Naive B cell (primary cell): ENCODE data around the gene RABGAP1L. TPM values are rescaled to one million over a fixed set of nuclear protein-coding genes. Genes with fewer than 3 reads are reported as not detected.
A peak's percentile ranks its signal among the peaks of the same experiment; 100 is the strongest.

Experiments
- ATAC-seq, 2 donors: fragments of 150-1000 bp; cut with Tn5 transposase; 2 replicates each; pipeline ENCODE4 v1.10.0; 2021; ENCODE audit warnings: low read depth in 2 of 2, mild to moderate bottlenecking in 2 of 2, moderate library complexity in 2 of 2
- DNase-seq: peaks from one replicate; pipeline ENCODE4 v3.0.0; 2022
- H3K27ac Mint-ChIP-seq, 6 donors: one replicate each; pipeline ENCODE4 v1.8.0; 2020 to 2022; ENCODE audit warnings: mild to moderate bottlenecking in 6 of 6, mixed read lengths in 6 of 6, moderate library complexity in 5 of 6, inconsistent platforms in 2 of 6
- H3K27me3 Mint-ChIP-seq, 3 donors: one replicate each; pipeline ENCODE4 v1.8.0; 2021 to 2022; ENCODE audit warnings: mixed read lengths in 3 of 3, mild to moderate bottlenecking in 1 of 3
- H3K36me3 Mint-ChIP-seq, 2 donors: one replicate each; pipeline ENCODE4 v1.8.0; 2020 to 2022; ENCODE audit warnings: mixed read lengths in 2 of 2, inconsistent platforms in 1 of 2, mild to moderate bottlenecking in 1 of 2
- H3K4me1 Mint-ChIP-seq, 3 donors: one replicate each; pipeline ENCODE4 v1.8.0; 2020 to 2022; ENCODE audit warnings: mixed read lengths in 3 of 3, inconsistent platforms in 1 of 3, mild to moderate bottlenecking in 1 of 3, moderate library complexity in 1 of 3
- H3K4me3 Mint-ChIP-seq, 8 donors: one replicate each; pipeline ENCODE4 v1.8.0; 2020 to 2022; ENCODE audit warnings: mild to moderate bottlenecking in 8 of 8, mixed read lengths in 8 of 8, moderate library complexity in 8 of 8, inconsistent platforms in 2 of 8
- H3K9me3 Mint-ChIP-seq, 7 donors: one replicate each; pipeline ENCODE4 v1.8.0; 2020 to 2022; ENCODE audit warnings: mixed read lengths in 7 of 7, mild to moderate bottlenecking in 5 of 7, inconsistent platforms in 2 of 7, moderate library complexity in 1 of 7
- polyA plus RNA-seq, 6 donors: library from polyadenylated mRNA; unstranded; fragments of 300-500 nt; fragmentation: Illumina TruSeq; gene quantifications; one replicate each; pipeline ENCODE4 v1.2.3, GENCODE V29; 2021; ENCODE audit warnings: low read depth in 6 of 6

Gene RABGAP1L
- polyA plus RNA-seq, 6 donors from 2014 or later, result 24.0 to 90.2 (median 79.0) TPM

GRCh38 chr1:174190691-174191199 lies 31.4 kb downstream of the RABGAP1L start:
- Mint-ChIP-seq H3K36me3 (no peaks in the 10 kb centered on the region), H3K4me1 (peaks cover 14 to 40% (median 31%) of the 10 kb centered on the region in 3 donors), H3K27ac (no peak overlapping the region), H3K4me3 (no peak overlapping the region), H3K9me3 (peaks cover 0 to 8% (median 2%) of the 10 kb centered on the region in 7 donors), H3K27me3 (no peaks in the 10 kb centered on the region)
- DNase-seq (no peak), ATAC-seq (no peak)

- ATAC-seq (no peak), DNase-seq (no peak)
- Mint-ChIP-seq H3K27me3 (no peaks in the 10 kb centered on the region), H3K27ac (peak overlapping the region in 2 of 6 donors; percentile 3 to 63), H3K4me1 (peaks cover 14 to 46% (median 36%) of the 10 kb centered on the region in 3 donors), H3K36me3 (no peaks in the 10 kb centered on the region), H3K4me3 (no peak overlapping the region), H3K9me3 (peaks cover 0 to 8% (median 2%) of the 10 kb centered on the region in 7 donors)
Measured at GRCh38 chr1:174191349-174191862, 32.1 kb downstream of the RABGAP1L start.

GRCh38 chr1:174194461-174194860 lies 35.1 kb downstream of the RABGAP1L start:
- DNase-seq (no peak), ATAC-seq (no peak)
- H3K4me1 Mint-ChIP-seq, result peaks cover 12 to 51% (median 38%) of the 10 kb centered on the region in 3 donors
- H3K27me3 Mint-ChIP-seq, result no peaks in the 10 kb centered on the region
- peak overlapping the region in 3 of 6 donors; percentile 4 to 23 (median 5) for H3K27ac Mint-ChIP-seq
- no peaks in the 10 kb centered on the region for H3K36me3 Mint-ChIP-seq
- no peaks in the 10 kb centered on the region for H3K9me3 Mint-ChIP-seq
- peak overlapping the region in 1 of 8 donors; percentile 21 for H3K4me3 Mint-ChIP-seq

GRCh38 chr1:174197088-174197487 lies 37.8 kb downstream of the RABGAP1L start:
- no peaks in the 10 kb centered on the region for H3K27me3 Mint-ChIP-seq
- peak overlapping the region in 4 of 6 donors; percentile 24 to 82 (median 34) for H3K27ac Mint-ChIP-seq
- no peak overlapping the region for H3K4me3 Mint-ChIP-seq
- ATAC-seq, result no peak
- H3K4me1 Mint-ChIP-seq, result peaks cover 0 to 31% (median 31%) of the 10 kb centered on the region in 3 donors
- no peaks in the 10 kb centered on the region for H3K9me3 Mint-ChIP-seq
- no peaks in the 10 kb centered on the region for H3K36me3 Mint-ChIP-seq
- no peak for DNase-seq

GRCh38 chr1:174197547-174197946 lies 38.2 kb downstream of the RABGAP1L start:
- Mint-ChIP-seq H3K4me1 (peaks cover 0 to 31% (median 30%) of the 10 kb centered on the region in 3 donors), H3K27ac (peak overlapping the region in 3 of 6 donors; percentile 24 to 82 (median 39)), H3K36me3 (no peaks in the 10 kb centered on the region), H3K9me3 (no peaks in the 10 kb centered on the region), H3K27me3 (no peaks in the 10 kb centered on the region), H3K4me3 (no peak overlapping the region)
- DNase-seq (no peak), ATAC-seq (no peak)

GRCh38 chr1:174198202-174198601 lies 38.9 kb downstream of the RABGAP1L start:
- Mint-ChIP-seq H3K27me3 (no peaks in the 10 kb centered on the region), H3K9me3 (no peaks in the 10 kb centered on the region), H3K4me3 (no peak overlapping the region), H3K36me3 (no peaks in the 10 kb centered on the region), H3K4me1 (peaks cover 0 to 34% (median 34%) of the 10 kb centered on the region in 3 donors), H3K27ac (peak overlapping the region in 1 of 6 donors; percentile 85)
- DNase-seq, result no peak
- ATAC-seq, result no peak

- Mint-ChIP-seq H3K4me3 (no peak overlapping the region), H3K27ac (peak overlapping the region in 2 of 6 donors; percentile 14 to 34), H3K9me3 (peaks cover 0 to 5% (median 0%) of the 10 kb centered on the region in 7 donors), H3K27me3 (no peaks in the 10 kb centered on the region), H3K36me3 (peaks cover 0 to 5% of the 10 kb centered on the region in 2 donors), H3K4me1 (peaks cover 16 to 45% (median 42%) of the 10 kb centered on the region in 3 donors)
- no peak for DNase-seq
- ATAC-seq, result no peak
Measured at GRCh38 chr1:174200746-174201145, 41.4 kb downstream of the RABGAP1L start.

GRCh38 chr1:174204697-174205308 lies 45.5 kb downstream of the RABGAP1L start:
- peak in 1 of 2 donors; percentile 18 for ATAC-seq
- Mint-ChIP-seq H3K36me3 (peaks cover 1 to 5% of the 10 kb centered on the region in 2 donors), H3K4me3 (peak overlapping the region in 1 of 8 donors; percentile 3), H3K9me3 (peaks cover 0 to 5% (median 0%) of the 10 kb centered on the region in 7 donors), H3K4me1 (peaks cover 24 to 53% (median 43%) of the 10 kb centered on the region in 3 donors), H3K27ac (peak overlapping the region in 4 of 6 donors; percentile 8 to 94 (median 38)), H3K27me3 (no peaks in the 10 kb centered on the region)
- no peak for DNase-seq

GRCh38 chr1:174206148-174206836 lies 47.0 kb downstream of the RABGAP1L start:
- peak overlapping the region in 2 of 6 donors; percentile 3 to 59 for H3K27ac Mint-ChIP-seq
- peaks cover 5 to 16% (median 9%) of the 10 kb centered on the region in 7 donors for H3K9me3 Mint-ChIP-seq
- DNase-seq (no peak), ATAC-seq (no peak)
- H3K4me3 Mint-ChIP-seq, result peak overlapping the region in 4 of 8 donors; percentile 15 to 65 (median 25)
- peaks cover 30 to 60% (median 39%) of the 10 kb centered on the region in 3 donors for H3K4me1 Mint-ChIP-seq
- H3K36me3 Mint-ChIP-seq, result peaks cover 5 to 14% of the 10 kb centered on the region in 2 donors
- H3K27me3 Mint-ChIP-seq, result no peaks in the 10 kb centered on the region

- Mint-ChIP-seq H3K4me1 (peaks cover 26 to 61% (median 36%) of the 10 kb centered on the region in 3 donors), H3K27ac (peak overlapping the region in 2 of 6 donors; percentile 36 to 45), H3K9me3 (peaks cover 8 to 23% (median 15%) of the 10 kb centered on the region in 7 donors), H3K27me3 (no peaks in the 10 kb centered on the region), H3K4me3 (no peak overlapping the region), H3K36me3 (peaks cover 5 to 14% of the 10 kb centered on the region in 2 donors)
- ATAC-seq (no peak), DNase-seq (no peak)
Measured at GRCh38 chr1:174209347-174210187, 50.2 kb downstream of the RABGAP1L start.

GRCh38 chr1:174211486-174211885 lies 52.2 kb downstream of the RABGAP1L start:
- DNase-seq, result no peak
- Mint-ChIP-seq H3K4me3 (no peak overlapping the region), H3K27ac (peak overlapping the region in 1 of 6 donors; percentile 49), H3K9me3 (peaks cover 8 to 21% (median 16%) of the 10 kb centered on the region in 7 donors), H3K4me1 (peaks cover 14 to 45% (median 22%) of the 10 kb centered on the region in 3 donors), H3K27me3 (no peaks in the 10 kb centered on the region), H3K36me3 (peaks cover 0 to 14% of the 10 kb centered on the region in 2 donors)
- ATAC-seq, result no peak

GRCh38 chr1:174215766-174216165 lies 56.4 kb downstream of the RABGAP1L start:
- H3K36me3 Mint-ChIP-seq, result peaks cover 0 to 3% of the 10 kb centered on the region in 2 donors

More at GRCh38 chr1:174215766-174216165, 56.4 kb downstream of the RABGAP1L start:
- H3K4me1 Mint-ChIP-seq, result peaks cover 10 to 25% (median 25%) of the 10 kb centered on the region in 3 donors
- no peak for DNase-seq
- H3K4me3 Mint-ChIP-seq, result no peak overlapping the region
- peak overlapping the region in 4 of 6 donors; percentile 8 to 88 (median 59) for H3K27ac Mint-ChIP-seq
- no peak for ATAC-seq
- H3K27me3 Mint-ChIP-seq, result no peaks in the 10 kb centered on the region
- H3K9me3 Mint-ChIP-seq, result peaks cover under 1 to 13% (median 11%) of the 10 kb centered on the region in 7 donors
